ENCODE data around the gene CADM1. TPM values are rescaled to one million over a fixed set of nuclear protein-coding genes. Genes with fewer than 3 reads are reported as not detected.

The CADM1 gene
- total and polyA plus RNA-seq, 5 donors from 2014 or later: 3.6 to 11.3 (median 6.9) TPM

GRCh38 chr11:115199481-115200069 is 304.6 kb downstream of the CADM1 start:
- Mint-ChIP-seq H3K4me3 (no peak overlapping the region), H3K36me3 (no peaks in the 10 kb centered on the region), H3K4me1 (peaks cover 0 to 3% (median 0%) of the 10 kb centered on the region in 4 donors), H3K9me3 (peaks cover 0 to 2% (median 0%) of the 10 kb centered on the region in 7 donors), H3K27me3 (peaks cover 5% of the 10 kb centered on the region), H3K27ac (no peak overlapping the region)
- Histone ChIP-seq H3K4me3 (ENCODE audit: low read depth, low read length) (no peak overlapping the region), H3K9me3 (ENCODE audit: control insufficient read depth in 2 of 2, low read length in 2 of 2) (no peaks in the 10 kb centered on the region), H3K27ac (ENCODE audit: insufficient read depth, low read length, poor library complexity, severe bottlenecking) (no peak overlapping the region), H3K27me3 (ENCODE audit: control insufficient read depth, insufficient read depth, low read length) (peaks cover 2% of the 10 kb centered on the region), H3K36me3 (ENCODE audit: control insufficient read depth, insufficient read depth, low read length) (no peaks in the 10 kb centered on the region), H3K4me1 (ENCODE audit: control insufficient read depth, insufficient read depth, low read length, poor library complexity, severe bottlenecking) (no peaks in the 10 kb centered on the region)
- DNase-seq (no peak), ATAC-seq (ENCODE audit: low read depth in 2 of 2) (no peak)

DNA sequence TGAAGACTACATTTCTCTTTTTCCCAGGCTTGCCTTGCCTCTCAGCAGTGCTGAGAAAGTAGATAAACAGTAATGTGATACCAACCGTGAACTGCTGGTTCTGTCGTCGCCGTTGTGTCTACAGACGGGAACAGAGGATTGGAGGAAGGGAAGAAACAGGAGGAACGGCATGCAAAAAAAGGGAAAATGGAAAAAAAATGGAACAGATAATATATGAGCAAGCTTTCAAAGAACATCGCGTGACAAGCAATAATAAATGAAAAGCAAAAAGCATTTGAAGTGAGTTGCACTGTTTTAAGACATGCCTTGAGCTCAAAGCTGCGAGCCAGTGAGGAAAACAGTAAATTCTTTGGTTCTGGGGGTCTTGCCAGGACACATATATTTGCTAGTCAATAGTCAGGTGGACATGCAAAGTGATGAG is 305.9 kb downstream of the CADM1 start:
- Mint-ChIP-seq H3K4me3 (no peak overlapping the region), H3K27me3 (peaks cover 5% of the 10 kb centered on the region), H3K4me1 (peaks cover 0 to 8% (median 0%) of the 10 kb centered on the region in 4 donors), H3K36me3 (no peaks in the 10 kb centered on the region), H3K27ac (no peak overlapping the region), H3K9me3 (peaks cover 0 to 2% (median 0%) of the 10 kb centered on the region in 7 donors)
- Histone ChIP-seq H3K4me3 (ENCODE audit: low read depth, low read length) (no peak overlapping the region), H3K27me3 (ENCODE audit: control insufficient read depth, insufficient read depth, low read length) (no peaks in the 10 kb centered on the region), H3K4me1 (ENCODE audit: control insufficient read depth, insufficient read depth, low read length, poor library complexity, severe bottlenecking) (no peaks in the 10 kb centered on the region), H3K27ac (ENCODE audit: insufficient read depth, low read length, poor library complexity, severe bottlenecking) (no peak overlapping the region), H3K9me3 (ENCODE audit: control insufficient read depth in 2 of 2, low read length in 2 of 2) (no peaks in the 10 kb centered on the region), H3K36me3 (ENCODE audit: control insufficient read depth, insufficient read depth, low read length) (no peaks in the 10 kb centered on the region)
- DNase-seq: no peak
- ATAC-seq (ENCODE audit: low read depth in 2 of 2): no peak

DNA sequence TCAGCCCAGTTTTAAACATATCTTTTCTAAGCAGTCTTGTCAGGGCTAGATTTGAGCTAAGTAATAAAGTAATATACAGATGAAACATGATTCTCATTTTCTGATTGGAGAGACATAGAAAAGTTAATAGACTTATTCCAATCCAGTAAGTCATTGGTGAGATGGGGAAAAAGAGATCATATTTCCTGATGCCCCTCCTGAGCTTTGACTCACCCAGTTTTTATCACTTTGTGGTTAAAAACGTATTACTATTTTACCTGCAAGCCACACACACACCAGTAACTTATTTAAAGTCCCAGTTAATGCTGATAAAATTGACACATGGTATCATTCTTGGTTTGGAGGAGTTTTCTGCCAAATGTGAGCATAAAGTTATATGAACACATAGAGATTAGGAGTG is 306.8 kb downstream of the CADM1 start:
- H3K4me3 Mint-ChIP-seq: no peak overlapping the region
- ATAC-seq (ENCODE audit: low read depth in 2 of 2): no peak
- peaks cover 0 to 8% (median 0%) of the 10 kb centered on the region in 4 donors for H3K4me1 Mint-ChIP-seq
- no peaks in the 10 kb centered on the region for H3K4me1 ChIP-seq (ENCODE audit: control insufficient read depth, insufficient read depth, low read length, poor library complexity, severe bottlenecking)
- no peaks in the 10 kb centered on the region for H3K36me3 Mint-ChIP-seq
- H3K27me3 ChIP-seq (ENCODE audit: control insufficient read depth, insufficient read depth, low read length): no peaks in the 10 kb centered on the region
- H3K27ac ChIP-seq (ENCODE audit: insufficient read depth, low read length, poor library complexity, severe bottlenecking): no peak overlapping the region
- peaks cover 0 to 2% (median 0%) of the 10 kb centered on the region in 7 donors for H3K9me3 Mint-ChIP-seq
- no peaks in the 10 kb centered on the region for H3K9me3 ChIP-seq (ENCODE audit: control insufficient read depth in 2 of 2, low read length in 2 of 2)
- H3K4me3 ChIP-seq (ENCODE audit: low read depth, low read length): no peak overlapping the region
- H3K27ac Mint-ChIP-seq: no peak overlapping the region
- H3K36me3 ChIP-seq (ENCODE audit: control insufficient read depth, insufficient read depth, low read length): no peaks in the 10 kb centered on the region
- H3K27me3 Mint-ChIP-seq: no peaks in the 10 kb centered on the region
- no peak for DNase-seq

DNA sequence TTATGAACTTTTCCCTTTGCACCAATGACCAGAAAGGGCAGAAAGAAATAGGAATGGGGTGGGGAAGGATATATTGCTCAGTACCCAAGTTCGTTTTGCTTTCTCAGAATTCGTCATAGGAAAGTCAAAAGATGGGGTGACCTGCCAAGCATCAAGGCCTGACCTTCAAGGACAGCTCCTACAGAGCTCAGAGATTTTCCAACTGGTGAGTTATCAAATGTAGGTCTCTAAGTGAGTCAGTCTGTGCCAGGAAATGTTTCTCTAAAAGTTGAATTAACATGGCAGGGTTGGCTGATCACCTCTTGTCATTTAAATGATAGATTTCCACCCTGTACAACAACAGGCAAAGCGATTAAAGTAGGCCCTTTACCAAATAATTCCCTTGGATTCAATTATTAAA is 307.2 kb downstream of the CADM1 start:
- H3K36me3 Mint-ChIP-seq: no peaks in the 10 kb centered on the region

GRCh38 chr11:115194802-115195110 is 309.5 kb downstream of the CADM1 start:
- no peak overlapping the region for H3K27ac ChIP-seq (ENCODE audit: insufficient read depth, low read length, poor library complexity, severe bottlenecking)
- Mint-ChIP-seq H3K36me3 (no peaks in the 10 kb centered on the region), H3K4me1 (peaks cover 0 to 8% (median 0%) of the 10 kb centered on the region in 4 donors), H3K27me3 (peaks cover 6% of the 10 kb centered on the region), H3K27ac (peak overlapping the region; percentile 47 to 94 (median 69)), H3K4me3 (peak overlapping the region; percentile 43 to 77 (median 72)), H3K9me3 (peaks cover 0 to 2% (median 0%) of the 10 kb centered on the region in 7 donors)
- peak overlapping the region; percentile 79 for H3K4me3 ChIP-seq (ENCODE audit: low read depth, low read length)
- H3K9me3 ChIP-seq (ENCODE audit: control insufficient read depth in 2 of 2, low read length in 2 of 2): no peaks in the 10 kb centered on the region
- no peak for ATAC-seq (ENCODE audit: low read depth in 2 of 2)
- H3K36me3 ChIP-seq (ENCODE audit: control insufficient read depth, insufficient read depth, low read length): no peaks in the 10 kb centered on the region
- H3K4me1 ChIP-seq (ENCODE audit: control insufficient read depth, insufficient read depth, low read length, poor library complexity, severe bottlenecking): no peaks in the 10 kb centered on the region
- no peaks in the 10 kb centered on the region for H3K27me3 ChIP-seq (ENCODE audit: control insufficient read depth, insufficient read depth, low read length)
- DNase-seq: no peak

More for the DNA sequence above, 307.2 kb downstream of the CADM1 start:
- ATAC-seq (ENCODE audit: low read depth in 2 of 2) (no peak), DNase-seq (no peak)
- Histone ChIP-seq H3K27ac (ENCODE audit: insufficient read depth, low read length, poor library complexity, severe bottlenecking) (no peak overlapping the region), H3K4me1 (ENCODE audit: control insufficient read depth, insufficient read depth, low read length, poor library complexity, severe bottlenecking) (no peaks in the 10 kb centered on the region), H3K9me3 (ENCODE audit: control insufficient read depth in 2 of 2, low read length in 2 of 2) (no peaks in the 10 kb centered on the region), H3K36me3 (ENCODE audit: control insufficient read depth, insufficient read depth, low read length) (no peaks in the 10 kb centered on the region), H3K4me3 (ENCODE audit: low read depth, low read length) (no peak overlapping the region), H3K27me3 (ENCODE audit: control insufficient read depth, insufficient read depth, low read length) (no peaks in the 10 kb centered on the region)
- Mint-ChIP-seq H3K27ac (no peak overlapping the region), H3K9me3 (peaks cover 0 to 2% (median 0%) of the 10 kb centered on the region in 7 donors), H3K4me1 (peaks cover 0 to 8% (median 0%) of the 10 kb centered on the region in 4 donors), H3K4me3 (no peak overlapping the region), H3K27me3 (no peaks in the 10 kb centered on the region)

DNA sequence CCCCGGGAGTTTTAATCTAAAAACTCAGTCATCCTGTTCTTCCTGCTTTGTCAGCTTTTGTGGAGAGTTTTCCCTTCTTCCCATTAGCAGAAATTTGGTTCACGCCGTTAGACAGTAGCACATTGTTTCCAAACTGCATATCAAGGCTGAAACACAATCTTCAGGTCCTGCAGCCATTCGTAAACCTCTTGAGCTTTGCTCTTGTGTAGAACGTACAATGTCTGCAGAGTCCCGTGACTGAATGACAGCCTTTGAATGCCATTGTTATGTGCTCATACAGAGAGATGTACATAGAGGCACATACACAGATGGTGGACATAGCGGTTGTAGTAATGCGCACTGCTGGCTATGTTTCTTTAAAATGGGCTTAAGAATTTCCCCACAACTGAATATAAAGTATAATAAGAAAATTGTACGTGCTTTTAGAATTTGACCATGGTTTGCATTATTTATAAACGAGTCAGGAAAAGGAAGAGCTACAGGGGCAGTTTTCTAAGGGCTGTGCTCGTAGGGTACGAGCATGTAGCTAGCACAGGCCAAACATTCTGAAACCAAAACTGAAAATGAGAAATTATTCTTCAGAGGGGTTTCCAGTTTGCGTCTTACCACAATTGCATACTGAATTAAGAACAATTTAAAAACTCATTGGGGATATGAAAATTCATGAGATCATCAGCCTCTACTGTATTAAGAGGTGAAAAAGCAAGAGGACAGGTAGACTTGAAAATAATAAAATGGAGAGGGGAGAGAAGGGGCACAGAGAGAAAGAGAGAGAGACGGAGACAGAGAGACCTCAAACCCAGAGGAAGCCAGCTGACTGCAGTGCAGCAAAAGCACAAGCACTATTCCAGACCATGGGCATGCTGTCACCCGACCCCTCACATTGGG is 310.1 kb downstream of the CADM1 start:
- peaks cover 0 to 8% (median 0%) of the 10 kb centered on the region in 4 donors for H3K4me1 Mint-ChIP-seq
- peak overlapping the region; percentile 43 to 77 (median 72) for H3K4me3 Mint-ChIP-seq
- ATAC-seq (ENCODE audit: low read depth in 2 of 2) (peak; percentile 44 to 53), DNase-seq (peak in 1 of 3 donors; percentile 11)
- no peaks in the 10 kb centered on the region for H3K36me3 Mint-ChIP-seq
- Histone ChIP-seq H3K4me3 (ENCODE audit: low read depth, low read length) (peak overlapping the region; percentile 79), H3K36me3 (ENCODE audit: control insufficient read depth, insufficient read depth, low read length) (no peaks in the 10 kb centered on the region), H3K27ac (ENCODE audit: insufficient read depth, low read length, poor library complexity, severe bottlenecking) (peak overlapping the region; percentile 49), H3K9me3 (ENCODE audit: control insufficient read depth in 2 of 2, low read length in 2 of 2) (no peaks in the 10 kb centered on the region), H3K4me1 (ENCODE audit: control insufficient read depth, insufficient read depth, low read length, poor library complexity, severe bottlenecking) (no peaks in the 10 kb centered on the region), H3K27me3 (ENCODE audit: control insufficient read depth, insufficient read depth, low read length) (no peaks in the 10 kb centered on the region)
- H3K9me3 Mint-ChIP-seq: peaks cover 0 to 2% (median 0%) of the 10 kb centered on the region in 7 donors
- peak overlapping the region; percentile 47 to 94 (median 69) for H3K27ac Mint-ChIP-seq
- peaks cover 6% of the 10 kb centered on the region for H3K27me3 Mint-ChIP-seq

DNA sequence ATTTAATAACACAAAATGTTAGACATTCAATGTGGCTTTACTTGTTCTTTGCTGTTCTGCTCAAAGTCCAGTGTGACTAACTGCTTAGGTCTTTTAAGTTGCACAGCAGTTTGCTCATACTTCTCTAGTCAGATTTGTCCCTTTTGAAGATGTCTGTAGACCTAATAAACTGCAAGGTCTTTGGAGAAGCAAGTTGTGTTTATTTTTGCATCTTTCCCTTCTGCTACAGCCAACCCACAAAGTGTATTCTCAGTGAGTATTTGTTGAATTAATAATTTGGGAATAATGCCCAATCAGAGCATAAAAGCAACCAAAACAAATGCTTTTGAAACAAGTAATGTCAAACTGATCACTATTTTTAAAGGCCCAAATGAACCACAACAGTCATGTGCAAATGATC is 312.5 kb downstream of the CADM1 start:
- no peaks in the 10 kb centered on the region for H3K27me3 ChIP-seq (ENCODE audit: control insufficient read depth, insufficient read depth, low read length)
- Mint-ChIP-seq H3K9me3 (peaks cover 0 to 2% (median 0%) of the 10 kb centered on the region in 7 donors), H3K27me3 (peaks cover 6% of the 10 kb centered on the region), H3K36me3 (no peaks in the 10 kb centered on the region), H3K4me3 (no peak overlapping the region), H3K27ac (no peak overlapping the region), H3K4me1 (peaks cover 0 to 8% (median 0%) of the 10 kb centered on the region in 4 donors)
- DNase-seq (no peak), ATAC-seq (ENCODE audit: low read depth in 2 of 2) (no peak)
- no peaks in the 10 kb centered on the region for H3K36me3 ChIP-seq (ENCODE audit: control insufficient read depth, insufficient read depth, low read length)
- H3K4me3 ChIP-seq (ENCODE audit: low read depth, low read length): no peak overlapping the region
- no peaks in the 10 kb centered on the region for H3K4me1 ChIP-seq (ENCODE audit: control insufficient read depth, insufficient read depth, low read length, poor library complexity, severe bottlenecking)
- no peaks in the 10 kb centered on the region for H3K9me3 ChIP-seq (ENCODE audit: control insufficient read depth in 2 of 2, low read length in 2 of 2)
- H3K27ac ChIP-seq (ENCODE audit: insufficient read depth, low read length, poor library complexity, severe bottlenecking): no peak overlapping the region

Measured in CD4-positive, CD25-positive, alpha-beta regulatory T cell (primary cell).